Fibroblast of skin of abdomen (primary cell): ENCODE data around the gene AP2B1.
A peak's percentile ranks its signal among the peaks of the same experiment; 100 is the strongest.
"Not testable (repeated sequence)": the region's sequence is repeated elsewhere in the genome, so short reads cannot be mapped to it uniquely, and the experiment has no call there.

Experiments used
- DNase-seq: peaks from one replicate; pipeline ENCODE4 v3.0.0-alpha.2; 2013

The AP2B1 gene

DNA sequence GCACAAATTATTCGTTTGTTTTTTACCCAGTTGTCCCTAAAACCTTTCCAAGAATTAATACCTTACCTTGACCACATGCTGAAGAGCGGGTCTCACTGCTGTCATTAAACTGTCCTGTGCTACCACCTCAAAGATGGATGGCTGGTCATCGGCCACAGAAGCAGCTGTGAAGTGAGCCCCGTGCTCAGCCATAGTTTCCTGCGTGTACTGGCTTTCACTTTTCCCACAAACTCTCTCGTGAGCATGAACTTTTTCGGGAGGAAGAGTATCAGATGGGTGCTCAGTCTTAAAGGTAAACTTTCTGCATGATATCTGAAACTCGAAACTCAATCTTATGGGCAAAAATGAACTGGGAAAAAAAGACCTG, 9.3 kb upstream of the AP2B1 start:
- no peak for DNase-seq

DNA sequence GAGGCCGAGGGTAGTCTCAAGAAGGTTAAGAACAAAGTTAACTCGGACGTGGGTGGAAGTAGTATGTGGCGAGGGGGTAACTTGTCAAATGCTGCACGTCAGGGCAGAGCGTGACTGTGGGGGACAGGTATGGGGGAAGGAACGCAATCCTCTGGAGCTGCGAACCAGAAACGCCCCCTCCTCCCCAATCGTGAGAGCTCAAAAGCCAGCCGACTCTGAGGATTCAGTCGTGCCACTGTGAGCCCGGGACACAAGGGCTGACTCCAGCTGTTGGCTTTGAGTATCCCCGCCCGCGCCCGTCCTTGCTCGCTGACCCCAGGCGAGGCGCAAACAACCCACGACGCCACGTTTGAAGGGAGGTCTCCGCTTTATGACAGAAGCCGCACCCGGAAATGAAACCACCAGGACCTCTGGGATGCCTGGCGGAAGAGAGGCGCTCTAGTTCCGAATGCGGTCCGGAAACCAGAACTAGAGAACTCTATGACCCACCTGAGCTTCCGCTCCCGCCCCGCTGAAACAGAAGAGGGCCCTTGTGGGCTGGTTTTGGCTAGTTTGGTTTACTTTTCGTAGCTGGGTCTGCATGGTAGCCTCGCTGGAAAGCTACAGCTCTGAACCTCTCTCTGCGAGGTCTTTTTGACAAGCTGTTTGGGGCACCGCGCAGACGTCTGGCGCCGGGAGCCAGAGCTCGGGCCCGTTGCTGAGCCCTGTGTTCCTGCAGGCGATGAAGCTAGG, 8.8 kb upstream of the AP2B1 start, which contains the start of gene PEX12:
Gene PEX12 (minus strand): TSS at position 375 of the 732 bp plus-strand sequence. CDS start 550 bp downstream, outside the sequence.
- peak; percentile 88 for DNase-seq

DNA sequence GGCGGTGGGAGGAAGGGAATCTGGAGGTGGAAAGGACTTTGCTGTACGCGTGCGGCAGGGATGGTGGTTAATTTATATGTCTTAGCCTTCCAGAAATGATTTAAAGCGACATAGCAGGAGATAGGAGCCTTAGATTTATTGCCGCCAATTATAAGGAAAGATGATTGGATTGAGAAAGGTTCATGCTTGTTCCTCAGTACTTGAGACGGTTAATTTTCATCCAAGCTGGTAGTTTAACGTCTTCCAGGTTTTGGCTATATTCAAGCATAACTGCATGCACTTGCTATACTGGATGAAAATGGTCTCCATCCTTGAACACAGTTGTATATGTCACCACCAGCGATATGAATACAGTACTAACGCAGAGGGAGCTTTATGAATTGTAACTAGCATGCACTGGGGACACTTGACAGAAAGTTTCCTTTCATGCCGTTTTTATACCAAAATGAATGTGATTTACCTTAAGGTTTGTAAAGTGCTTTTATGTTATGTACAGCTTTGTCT, 8.1 kb upstream of the AP2B1 start:
- no peak for DNase-seq

DNA sequence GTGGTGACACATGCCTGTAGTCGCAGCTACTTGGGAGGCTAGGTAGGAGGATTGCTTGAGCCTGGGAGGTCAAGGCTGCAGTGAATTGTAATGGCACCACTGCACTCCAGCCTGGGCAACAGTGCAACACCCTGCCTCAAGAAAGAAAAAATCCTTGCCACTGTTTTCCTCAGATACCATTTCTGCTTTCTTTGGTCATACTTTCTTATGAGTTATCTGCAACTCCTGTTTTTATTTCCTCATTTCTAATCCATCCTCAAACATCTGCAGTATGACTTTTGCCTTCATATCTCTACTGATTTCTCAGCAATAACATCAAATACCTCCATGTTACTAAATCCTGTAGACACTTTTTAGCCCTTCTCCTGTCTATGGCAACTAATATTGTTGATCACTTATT, 3.1 kb upstream of the AP2B1 start:
- no peak for DNase-seq

DNA sequence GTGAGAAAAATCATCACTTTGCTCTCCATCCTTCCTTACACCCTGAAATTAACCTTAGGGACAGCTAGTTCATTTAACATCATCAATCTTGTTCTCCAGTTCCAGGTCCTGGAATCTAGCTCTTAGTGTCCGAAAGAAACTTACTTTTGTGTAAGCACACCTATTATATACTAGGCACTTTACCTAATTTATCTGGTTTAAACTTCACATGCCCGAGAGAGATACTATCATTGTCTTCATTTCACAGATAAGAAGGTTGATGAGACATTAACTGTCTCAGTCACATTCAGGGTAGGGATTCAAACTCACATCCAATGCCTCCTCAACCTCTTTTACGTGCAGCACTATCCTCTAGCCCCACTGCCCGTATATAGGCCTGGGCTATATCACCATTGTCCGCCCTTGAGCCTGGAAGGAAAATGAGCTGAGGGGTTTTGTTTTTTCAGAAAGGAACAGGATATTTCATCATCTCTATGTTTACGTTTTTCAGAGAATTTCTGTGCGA, 501 bp upstream of the AP2B1 start:
- DNase-seq, result no peak

DNA sequence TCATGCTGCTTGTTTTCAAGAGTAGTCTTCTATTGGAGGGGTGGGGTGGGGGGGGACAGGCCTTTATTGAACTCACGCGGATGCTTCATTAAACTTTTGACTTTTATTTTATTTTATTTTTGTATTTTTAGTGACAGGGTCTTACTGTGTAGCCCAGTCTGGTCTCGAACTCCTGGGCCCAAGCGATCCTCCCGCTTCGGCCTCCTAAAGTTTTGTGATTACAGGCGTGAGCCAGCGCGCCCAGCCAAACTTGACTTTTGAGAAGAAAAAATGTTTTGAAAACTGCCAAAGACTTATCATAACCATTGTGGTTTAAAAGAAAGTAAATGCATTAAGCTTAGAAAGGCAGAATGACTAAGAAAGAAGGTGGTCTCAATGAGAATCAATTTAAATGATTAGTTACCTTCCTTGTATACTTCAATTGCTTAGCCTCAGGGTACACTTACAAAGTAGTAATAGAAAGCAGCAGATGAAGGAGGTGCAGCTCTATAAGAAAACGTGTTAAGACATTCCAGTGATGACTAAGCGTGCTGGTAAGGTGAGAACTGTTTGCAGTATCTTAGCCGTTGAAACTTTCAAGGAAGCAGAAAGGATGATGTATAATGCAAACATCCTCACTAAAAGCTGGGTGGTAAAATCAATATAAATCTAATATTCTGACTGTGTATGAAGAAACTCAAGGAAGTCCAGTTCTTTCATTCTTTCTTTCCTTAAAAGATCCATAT, 1.2 kb downstream of the AP2B1 start:
- DNase-seq, result peak; percentile 61

DNA sequence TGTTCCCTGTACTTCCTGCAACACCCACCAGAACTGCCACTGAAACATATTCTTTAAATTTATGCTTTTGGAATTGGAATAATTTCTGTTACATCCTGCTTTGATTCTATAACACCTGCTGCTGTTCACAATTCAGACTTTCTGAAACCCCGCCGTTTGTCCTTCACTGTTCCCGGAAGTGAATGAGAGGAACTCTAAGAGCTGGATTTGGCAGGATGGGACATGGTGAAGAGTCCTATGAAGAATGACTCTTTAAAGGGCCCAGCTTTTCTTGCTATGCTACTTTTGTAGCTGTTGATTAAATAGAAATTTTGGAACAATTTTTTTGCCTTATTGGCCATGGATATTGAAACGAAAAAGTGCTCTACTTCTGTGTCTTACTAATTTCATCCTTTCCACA, 8.9 kb downstream of the AP2B1 start:
- DNase-seq, result no peak

DNA sequence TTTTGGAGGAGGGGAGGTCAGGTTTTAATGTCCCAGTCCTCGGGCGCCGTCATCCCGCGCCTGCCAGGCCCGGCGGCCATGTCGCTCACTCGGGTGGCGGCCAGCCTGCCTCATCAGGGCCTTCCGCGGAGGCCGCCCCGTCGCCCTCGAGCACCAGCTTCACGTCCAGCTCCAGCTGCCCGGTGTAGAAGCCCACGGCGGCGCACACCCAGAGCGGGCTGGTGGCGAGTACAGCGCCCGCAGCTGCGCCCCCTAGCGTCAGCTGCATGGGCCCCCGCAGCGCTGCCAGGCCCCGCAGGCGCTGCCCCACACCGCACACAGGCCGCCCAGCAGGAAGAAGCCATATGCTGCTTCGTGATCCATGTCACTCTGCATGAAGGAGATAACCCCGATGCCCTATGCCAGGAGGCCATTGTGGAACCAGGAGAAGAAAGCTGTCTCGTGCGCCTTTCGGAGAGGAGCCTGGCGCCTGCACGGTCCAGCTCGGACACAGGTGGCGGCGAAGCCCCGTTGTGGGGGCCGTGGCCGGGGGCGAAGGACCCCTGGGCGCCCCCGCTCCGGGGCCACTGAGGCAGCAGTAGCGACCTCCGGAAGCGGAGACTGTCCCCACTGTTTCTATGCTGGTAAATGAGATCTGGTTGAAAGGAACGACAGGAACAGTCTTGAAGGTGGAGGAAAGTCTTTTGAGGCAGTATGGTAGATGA, 9.6 kb downstream of the AP2B1 start:
- DNase-seq, result no peak

DNA sequence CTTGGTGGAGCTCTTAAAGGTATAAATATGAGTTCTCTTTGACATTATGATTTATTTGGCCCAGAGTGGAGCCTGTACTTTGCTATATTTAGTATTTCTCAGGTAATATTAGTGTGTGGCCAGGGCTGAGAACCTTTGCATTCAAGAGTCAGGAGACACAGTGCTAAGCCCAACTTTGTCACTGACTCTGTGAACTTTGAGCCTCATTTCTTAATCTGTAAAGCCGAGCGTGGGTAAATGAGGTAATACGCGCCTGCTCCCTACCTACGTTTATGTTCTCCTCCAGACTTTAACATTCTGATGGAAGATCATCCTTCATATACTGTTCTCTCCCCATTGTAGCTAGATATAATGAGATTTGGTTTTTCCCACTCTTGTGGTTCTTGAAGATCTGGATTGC, 10.5 kb downstream of the AP2B1 start:
- no peak for DNase-seq

DNA sequence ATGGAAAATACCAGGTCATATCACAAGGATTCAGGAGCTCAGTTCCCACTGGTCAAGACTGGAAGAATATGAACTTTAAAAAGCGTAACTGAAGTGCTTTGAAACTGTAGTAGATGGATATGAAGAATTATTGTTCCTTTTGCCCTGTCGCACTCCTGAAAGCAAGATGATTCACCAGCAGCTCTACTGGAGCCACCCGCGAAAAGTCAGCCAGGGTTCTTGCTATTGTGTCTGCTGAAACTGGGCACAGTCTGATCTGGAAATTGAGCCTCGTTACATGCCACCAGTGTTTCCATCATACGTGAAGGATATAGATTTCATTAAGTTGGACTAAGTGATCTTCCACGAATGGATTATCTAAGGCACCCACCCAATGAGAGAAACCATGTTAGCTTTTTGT, 16.6 kb downstream of the AP2B1 start:
- DNase-seq, result no peak

DNA sequence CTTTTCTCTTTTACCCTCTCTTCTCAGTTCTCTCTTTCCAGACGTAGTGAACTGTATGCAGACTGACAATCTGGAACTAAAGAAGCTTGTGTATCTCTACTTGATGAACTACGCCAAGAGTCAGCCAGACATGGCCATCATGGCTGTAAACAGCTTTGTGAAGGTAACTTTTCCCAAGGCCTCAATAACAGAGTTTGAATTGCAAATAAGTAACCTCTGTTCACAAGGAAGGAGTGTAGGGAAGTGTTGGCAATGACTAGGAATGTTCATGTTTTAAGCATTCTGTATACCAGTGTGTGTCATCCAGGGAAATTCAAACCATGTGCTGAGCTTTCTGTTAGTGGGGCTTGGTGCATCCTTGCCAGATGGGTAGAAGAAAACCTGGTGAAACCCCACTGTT, 18.6 kb downstream of the AP2B1 start:
- DNase-seq, result peak; percentile 39

DNA sequence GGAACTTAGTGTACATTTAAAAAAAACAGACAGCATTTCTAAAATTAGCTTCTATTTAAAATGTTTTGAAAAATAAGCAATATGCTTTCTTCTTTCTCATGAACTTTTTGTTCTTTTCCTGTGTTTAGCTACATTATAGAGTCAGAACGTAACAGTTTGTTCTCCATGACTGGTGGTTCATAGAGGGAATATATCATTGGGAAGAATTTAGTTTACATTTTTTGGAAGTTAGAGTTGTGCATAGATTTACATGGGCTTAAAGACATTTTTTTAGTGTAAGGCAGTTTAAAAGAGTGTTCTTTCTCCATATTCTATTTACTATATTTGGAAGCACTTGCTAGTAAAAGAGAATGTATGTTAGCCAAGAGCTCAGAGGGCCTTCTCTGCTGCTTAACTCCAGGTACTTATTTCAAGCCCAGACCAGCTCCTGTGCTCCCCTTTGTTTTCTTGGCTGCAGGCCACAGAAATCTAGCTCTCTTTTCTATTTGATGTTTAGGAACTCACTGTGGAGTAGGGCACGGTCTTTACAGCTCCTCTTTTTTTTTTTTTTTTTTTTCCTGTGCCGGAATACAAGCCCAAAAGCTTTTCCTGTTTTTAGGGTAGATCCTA, 20.2 kb downstream of the AP2B1 start:
- no peak for DNase-seq

DNA sequence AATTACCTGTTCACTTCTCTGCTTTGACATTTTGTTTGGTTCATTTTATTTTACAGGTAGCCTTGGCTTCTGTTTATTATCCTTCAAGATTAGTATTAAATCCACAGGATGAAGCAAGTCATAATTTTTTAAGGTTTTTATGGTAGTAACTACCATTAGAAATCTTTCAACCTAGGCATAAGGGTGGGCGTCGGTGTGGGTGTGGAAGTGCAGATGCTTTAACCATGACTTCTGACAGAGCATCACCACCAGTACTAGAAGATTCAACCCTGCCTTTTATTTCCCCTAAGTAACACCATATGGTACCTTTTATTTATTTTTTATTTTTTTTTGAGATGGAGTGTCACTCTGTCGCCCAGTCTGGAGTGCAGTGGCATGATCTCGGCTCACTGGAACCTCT, 22.7 kb downstream of the AP2B1 start:
- no peak for DNase-seq

DNA sequence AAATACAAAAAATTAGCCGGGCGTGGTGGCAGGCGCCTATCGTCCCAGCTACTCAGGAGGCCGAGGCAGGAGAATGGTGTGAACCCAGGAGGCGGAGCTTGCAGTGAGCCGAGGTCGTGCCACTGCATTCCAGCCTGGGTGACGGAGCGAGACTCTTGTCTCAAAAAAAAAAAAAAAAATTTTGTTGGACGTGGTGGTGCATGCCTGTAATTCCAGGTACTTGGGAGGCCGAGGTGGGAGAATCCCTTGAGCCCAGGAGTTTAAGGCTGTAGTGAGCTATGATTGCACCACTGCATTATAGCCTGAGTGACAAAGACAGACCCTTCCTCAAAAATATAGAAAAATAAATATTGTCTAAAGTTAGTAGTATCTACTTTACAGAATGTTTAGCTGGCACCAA, 23.6 kb downstream of the AP2B1 start:
- not testable (repeated sequence) for DNase-seq

DNA sequence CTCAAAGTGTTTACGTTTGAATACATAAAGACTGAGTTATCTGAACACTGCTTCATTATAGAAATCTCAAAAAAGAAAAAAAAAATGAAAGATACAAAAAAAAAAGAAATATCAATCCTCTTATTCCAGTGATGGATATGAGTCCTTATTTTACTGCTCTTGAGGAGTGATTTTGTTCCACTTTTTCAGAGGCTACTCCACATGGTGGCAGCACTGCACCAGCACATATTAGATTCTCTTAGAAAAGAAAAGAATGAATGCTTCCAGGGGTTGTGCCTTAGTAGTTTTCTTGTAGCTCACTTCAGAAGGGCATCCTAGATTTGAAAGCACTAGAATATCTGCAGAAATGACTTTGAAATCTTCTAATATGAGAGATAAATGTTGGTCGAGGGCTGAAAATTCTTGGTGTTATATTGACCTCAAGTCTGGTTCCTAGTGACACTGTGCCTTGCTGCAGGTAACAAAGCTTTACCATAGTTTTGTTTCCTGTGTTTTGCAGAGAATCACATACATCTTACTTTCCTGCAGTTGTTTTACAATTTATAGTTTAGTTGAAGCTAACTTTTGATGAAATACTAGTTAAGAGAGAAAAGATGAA, 25.9 kb downstream of the AP2B1 start:
- DNase-seq, result peak; percentile 46

DNA sequence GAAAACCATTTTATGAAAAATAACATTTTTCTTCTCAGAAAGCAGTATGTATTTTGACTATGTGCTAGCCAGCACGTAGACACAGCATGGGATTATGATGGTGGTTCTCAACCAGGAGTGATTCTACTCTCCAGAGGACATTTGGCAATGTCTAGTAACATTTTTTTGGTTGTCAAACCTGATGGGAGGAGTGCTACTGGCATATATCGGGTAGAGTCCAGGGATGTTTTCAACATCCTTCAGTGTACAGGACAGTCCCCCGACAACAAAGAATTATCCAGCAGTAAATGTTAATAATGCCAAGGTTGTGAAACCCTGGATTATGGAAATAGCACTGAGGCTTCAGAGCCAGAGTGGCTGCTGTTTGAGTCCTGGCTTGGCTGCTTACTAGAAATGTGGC, 27.7 kb downstream of the AP2B1 start:
- DNase-seq, result peak; percentile 16

DNA sequence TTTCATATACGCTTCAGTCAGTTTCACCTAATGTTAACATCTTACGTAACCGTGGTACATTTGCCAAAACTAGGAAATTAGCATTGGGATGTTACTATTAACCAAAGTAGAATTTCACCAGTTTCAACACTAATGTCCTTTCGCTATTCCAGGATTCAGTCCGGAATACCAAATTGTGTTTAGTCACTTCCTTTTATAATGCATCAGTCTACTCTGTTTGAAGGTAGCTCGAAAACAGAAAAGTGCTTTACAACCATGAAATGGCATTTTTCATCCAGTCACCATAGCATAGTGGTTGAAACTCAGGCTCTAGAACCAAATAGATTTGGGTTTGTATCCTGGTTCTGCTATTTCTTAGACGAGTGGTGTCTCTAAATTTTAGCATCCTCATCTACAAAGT, 29.4 kb downstream of the AP2B1 start:
- no peak for DNase-seq

DNA sequence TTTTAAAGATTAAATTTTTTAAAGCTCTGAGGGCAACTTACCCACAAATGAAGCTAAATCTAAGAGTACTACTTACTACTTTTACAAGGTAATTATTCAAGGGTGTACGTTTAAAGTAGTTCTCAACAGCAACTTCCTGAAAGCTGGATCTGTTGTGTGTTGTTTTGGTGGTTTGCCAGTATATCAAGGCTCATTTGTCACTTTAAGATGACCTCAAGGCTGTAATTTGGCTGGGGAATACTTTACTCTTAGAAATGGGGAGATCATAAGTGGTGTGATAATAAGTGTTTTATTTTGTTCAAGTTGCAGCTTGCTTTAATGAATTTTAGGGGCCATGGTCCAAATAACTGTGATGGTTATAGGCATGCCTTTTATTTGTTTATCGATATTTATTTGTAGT, 30.4 kb downstream of the AP2B1 start:
- no peak for DNase-seq

DNA sequence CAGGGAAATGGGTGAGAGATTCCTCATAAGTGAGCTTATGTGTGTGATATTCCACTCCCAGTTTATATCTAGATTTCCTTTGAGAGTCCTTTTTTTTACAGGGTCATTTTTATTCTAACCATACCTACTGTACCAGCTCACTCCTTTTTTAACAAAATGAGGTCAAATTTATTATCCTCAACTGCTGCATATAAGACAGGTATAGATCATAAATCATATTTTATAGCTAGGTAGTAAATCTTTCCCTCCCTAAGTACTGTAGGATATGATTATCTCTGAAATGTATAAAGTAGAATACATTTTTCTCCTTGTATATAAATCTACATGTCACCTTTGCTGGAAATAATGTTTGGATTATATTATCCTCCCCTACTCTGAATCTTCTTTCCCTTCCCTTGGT, 31.5 kb downstream of the AP2B1 start:
- DNase-seq, result no peak

DNA sequence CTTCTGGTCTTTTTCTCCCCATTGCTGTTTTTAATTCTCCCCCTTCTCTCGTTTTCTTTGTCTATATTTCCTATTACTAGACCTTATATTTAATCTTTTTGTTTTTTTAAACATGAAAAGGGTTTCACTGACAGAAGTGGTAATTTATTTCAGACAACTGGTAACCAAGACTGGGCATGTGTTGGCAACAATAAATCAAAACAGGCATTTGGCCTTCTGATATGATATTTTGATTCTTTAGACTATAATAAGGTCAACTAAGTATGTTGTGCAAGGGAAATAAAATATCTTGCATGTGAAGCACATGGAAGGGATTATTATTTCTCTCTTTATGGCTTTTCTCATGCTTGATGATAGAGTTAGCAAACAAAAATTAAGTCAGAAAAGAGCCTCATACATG, 34.6 kb downstream of the AP2B1 start:
- DNase-seq, result no peak

DNA sequence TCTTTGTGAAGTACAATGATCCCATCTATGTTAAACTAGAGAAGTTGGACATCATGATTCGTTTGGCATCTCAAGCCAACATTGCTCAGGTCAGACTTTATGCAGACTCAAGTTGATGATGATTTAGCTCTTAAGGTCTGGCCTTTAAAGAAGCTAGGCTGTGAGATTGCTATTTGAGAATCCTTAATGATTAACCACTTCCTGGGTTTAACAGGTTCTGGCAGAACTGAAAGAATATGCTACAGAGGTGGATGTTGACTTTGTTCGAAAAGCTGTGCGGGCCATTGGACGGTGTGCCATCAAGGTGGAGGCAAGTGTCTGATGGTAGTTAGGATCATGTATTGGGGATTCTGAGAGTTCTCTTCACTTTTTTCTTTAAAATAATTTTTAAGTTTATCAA, 40.3 kb downstream of the AP2B1 start:
- no peak for DNase-seq

DNA sequence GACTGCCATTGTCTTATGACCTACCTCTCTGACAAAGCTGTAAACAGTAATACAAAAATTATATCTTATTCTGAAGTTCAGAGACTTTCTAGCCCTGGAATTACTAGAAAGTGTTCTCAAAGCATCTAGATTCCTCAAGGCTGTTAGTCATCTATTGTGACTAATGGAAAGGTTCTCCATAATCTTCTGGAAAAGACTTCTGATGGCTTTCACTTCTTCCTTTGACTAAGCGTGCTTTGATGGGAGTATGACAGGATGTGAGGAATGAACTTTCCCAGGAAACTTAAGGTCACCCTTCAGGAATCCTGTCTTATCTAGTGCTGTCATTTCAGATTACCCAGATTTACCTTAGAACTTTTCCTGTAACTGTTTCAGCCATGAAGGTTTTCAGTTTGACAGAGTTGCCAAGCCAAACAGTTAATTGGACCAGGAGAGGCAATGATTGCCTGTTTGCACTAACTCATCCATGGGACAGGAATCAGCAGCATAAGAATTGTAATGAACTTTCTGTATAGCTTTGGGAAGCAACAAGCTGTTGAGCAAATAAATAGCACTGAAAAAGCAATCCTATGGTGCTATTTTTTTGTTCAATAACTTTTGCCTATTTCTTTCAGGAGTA, 43.5 kb downstream of the AP2B1 start:
- DNase-seq, result peak; percentile 55
